Measurements from ENCODE around the gene BTBD1.

BTBD1 gene

GRCh38 chr15:83030021-83030420 lies 37.0 kb downstream of the BTBD1 start:
- no peaks in the 10 kb centered on the region for H3K9me3 ChIP-seq
- H3K36me3 ChIP-seq, result peaks cover 12 to 48% (median 37%) of the 10 kb centered on the region in 3 donors
- H3K4me1 ChIP-seq, result no peaks in the 10 kb centered on the region
- H3K27ac ChIP-seq, result no peak overlapping the region
- H3K27me3 ChIP-seq, result no peaks in the 10 kb centered on the region
- DNase-seq, result no peak
- no peak for TF ChIP-seq CTCF (IDR thresholded peaks at IDR 0.05)
- intact Hi-C loops (cut with DNase I; ENCODE audit: low total_unique reads), result no loop called here
- no peak overlapping the region for H3K4me3 ChIP-seq

- Histone ChIP-seq H3K36me3 (peaks cover 29 to 40% (median 33%) of the 10 kb centered on the region in 3 donors), H3K4me1 (no peaks in the 10 kb centered on the region), H3K27ac (no peak overlapping the region), H3K27me3 (no peaks in the 10 kb centered on the region), H3K4me3 (no peak overlapping the region), H3K9me3 (no peaks in the 10 kb centered on the region)
- TF ChIP-seq CTCF (IDR thresholded peaks at IDR 0.05), result no peak
- DNase-seq, result no peak
- intact Hi-C loops (cut with DNase I; ENCODE audit: low total_unique reads), result loop anchor here (10.0 kb wide), 1 partner anchor 86 kb away; the partner anchor contains the start of gene TM6SF1
Measured at GRCh38 chr15:83018436-83018835, 48.6 kb downstream of the BTBD1 start.

- TF ChIP-seq CTCF (IDR thresholded peaks at IDR 0.05), result no peak
- no peak for DNase-seq
- Histone ChIP-seq H3K4me1 (peaks cover 0 to 9% (median 5%) of the 10 kb centered on the region in 4 donors), H3K27ac (no peak overlapping the region), H3K27me3 (no peaks in the 10 kb centered on the region), H3K4me3 (no peak overlapping the region), H3K36me3 (peaks cover 29 to 40% (median 33%) of the 10 kb centered on the region in 3 donors), H3K9me3 (no peaks in the 10 kb centered on the region)
- intact Hi-C loops (cut with DNase I; ENCODE audit: low total_unique reads), result loop anchor here (10.0 kb wide), 1 partner anchor 88 kb away; the partner anchor contains the start of gene TM6SF1
Measured at GRCh38 chr15:83016906-83017305, 50.1 kb downstream of the BTBD1 start.

- Histone ChIP-seq H3K36me3 (peaks cover 26 to 39% (median 30%) of the 10 kb centered on the region in 3 donors), H3K4me3 (no peak overlapping the region), H3K27me3 (no peaks in the 10 kb centered on the region), H3K9me3 (no peaks in the 10 kb centered on the region), H3K4me1 (peaks cover 1 to 16% (median 11%) of the 10 kb centered on the region in 4 donors), H3K27ac (no peak overlapping the region)
- intact Hi-C loops (cut with DNase I; ENCODE audit: low total_unique reads), result loop anchor here (10.0 kb wide), 1 partner anchor 89 kb away; the partner anchor contains the start of gene TM6SF1
- no peak for TF ChIP-seq CTCF (IDR thresholded peaks at IDR 0.05)
- DNase-seq, result no peak
Measured at GRCh38 chr15:83015361-83015760, 51.7 kb downstream of the BTBD1 start.

- no peak for DNase-seq
- no peak for TF ChIP-seq CTCF (IDR thresholded peaks at IDR 0.05)
- intact Hi-C loops (cut with DNase I; ENCODE audit: low total_unique reads), result loop anchor here (5.0 to 10.0 kb wide), 2 partner anchors 91 to 193 kb away; partner anchors contain the start of genes HDGFL3 and TM6SF1
- Histone ChIP-seq H3K27me3 (no peaks in the 10 kb centered on the region), H3K27ac (no peak overlapping the region), H3K36me3 (peaks cover 25 to 32% (median 26%) of the 10 kb centered on the region in 3 donors), H3K4me3 (no peak overlapping the region), H3K4me1 (peaks cover 4 to 21% (median 18%) of the 10 kb centered on the region in 4 donors), H3K9me3 (no peaks in the 10 kb centered on the region)
Measured at GRCh38 chr15:83014205-83014653, 52.8 kb downstream of the BTBD1 start.
